Measurements from ENCODE around the gene TGFBI.
"Not testable (repeated sequence)": the region's sequence is repeated elsewhere in the genome, so short reads cannot be mapped to it uniquely, and the experiment has no call there.

The TGFBI gene

DNA sequence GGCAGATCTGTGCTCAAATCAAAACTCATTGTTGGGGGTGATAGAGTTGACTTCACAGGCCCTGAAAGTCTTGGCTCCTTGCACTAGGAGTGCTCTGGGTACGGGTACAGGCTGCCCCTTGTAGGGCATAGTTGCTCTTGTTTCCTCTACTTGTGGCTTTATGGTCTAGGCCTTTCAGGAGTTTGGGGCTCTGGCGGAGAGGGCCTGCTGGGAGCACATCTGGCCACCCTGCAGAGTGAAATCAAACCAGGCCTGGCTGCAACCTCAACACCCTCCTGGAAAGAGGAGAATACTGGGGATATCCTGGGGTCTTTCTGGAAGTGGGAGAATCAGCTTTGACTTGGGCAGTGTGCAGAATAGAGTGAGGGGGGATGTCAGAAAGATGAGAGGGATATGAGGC is 1.5 kb downstream of the TGFBI start:
- DNase-seq = no peak

DNA sequence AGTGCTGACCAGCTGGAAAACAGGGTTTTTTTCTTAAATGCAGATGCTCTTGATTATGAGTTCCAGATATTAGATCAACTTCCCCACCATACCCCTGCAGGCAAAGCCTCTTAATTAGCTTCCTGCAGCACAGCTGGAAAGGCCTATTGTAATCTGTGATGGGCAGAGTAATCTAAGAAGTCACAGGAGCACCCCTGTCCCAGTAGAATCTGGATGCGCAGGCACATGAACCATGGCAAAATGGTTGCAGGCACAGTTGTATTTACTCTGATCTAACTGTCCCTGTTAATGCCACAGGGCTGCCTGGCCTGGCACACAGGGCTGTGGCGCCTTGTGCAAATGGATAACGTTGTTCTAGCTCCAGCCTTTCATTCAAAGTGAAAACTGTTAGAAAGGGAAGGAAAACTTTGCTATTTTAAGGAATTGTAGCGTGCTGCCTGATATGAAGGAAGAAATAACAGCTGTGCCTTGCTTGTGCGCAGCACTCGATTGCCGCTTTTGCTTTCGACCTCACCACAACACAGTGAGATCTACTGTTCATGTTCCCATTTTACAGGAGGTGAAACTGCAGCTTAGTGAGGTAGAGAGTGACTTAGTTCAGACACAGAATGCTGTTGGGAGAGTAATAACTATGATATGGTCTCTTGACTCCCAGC is 2.3 kb downstream of the TGFBI start:
- DNase-seq = no peak

DNA sequence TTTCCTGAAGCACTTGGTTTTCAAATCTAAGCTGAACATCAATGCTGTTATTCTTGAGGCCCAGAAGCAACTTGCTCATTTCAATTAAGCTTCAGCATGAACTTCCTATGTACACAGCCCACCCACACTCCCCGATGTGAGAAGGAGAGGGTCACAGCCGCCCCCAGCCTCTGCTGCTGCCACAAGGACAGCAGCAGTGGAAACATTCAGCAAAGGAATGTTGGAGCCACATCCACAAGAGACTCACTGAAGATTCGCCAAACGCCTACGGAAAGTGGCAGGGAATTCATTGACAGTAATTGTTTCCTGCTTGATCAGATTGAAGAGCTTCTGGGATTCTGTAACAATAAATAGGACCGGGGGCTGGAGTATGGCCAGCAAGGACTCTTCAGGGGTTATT is 2.9 kb downstream of the TGFBI start:
- no peak for DNase-seq

DNA sequence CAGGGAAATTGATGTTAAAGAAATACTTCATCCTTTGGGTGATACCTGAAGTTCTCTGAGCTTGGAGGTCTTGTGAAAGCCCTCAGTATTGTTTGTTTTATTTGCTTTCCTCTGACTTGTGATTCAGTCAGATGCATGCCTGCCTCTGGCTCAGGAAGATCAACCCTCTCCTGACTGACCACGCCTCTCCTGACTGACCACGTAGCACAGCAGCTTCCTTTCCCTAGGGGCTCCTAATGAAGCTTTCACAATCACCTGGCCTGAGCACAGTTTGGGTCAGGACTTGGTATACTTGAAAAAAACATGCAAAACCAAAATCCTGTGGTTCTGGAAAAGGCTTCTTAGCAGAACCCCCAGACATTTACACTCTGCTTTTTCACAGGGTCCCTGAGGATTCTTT is 3.8 kb downstream of the TGFBI start:
- no peak for DNase-seq

DNA sequence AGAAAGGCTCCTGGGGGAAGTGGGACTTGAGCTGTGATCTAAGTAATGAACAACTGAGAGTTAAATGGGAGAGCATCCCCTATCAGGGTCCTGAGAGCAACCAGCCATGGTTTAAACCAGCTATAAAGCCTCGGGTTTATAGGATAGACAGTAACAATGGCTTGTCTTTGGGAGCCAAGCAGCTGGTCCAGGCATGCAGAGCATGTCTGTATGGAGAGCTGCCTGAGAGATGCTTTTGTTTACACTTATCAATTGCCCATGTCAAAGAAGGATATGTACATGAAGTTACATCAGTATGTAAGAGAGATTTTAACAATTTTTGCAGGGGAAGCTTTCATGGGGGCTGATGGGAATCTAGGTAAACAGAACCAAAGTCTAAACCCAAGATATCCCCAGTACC is 4.4 kb downstream of the TGFBI start:
- no peak for DNase-seq

DNA sequence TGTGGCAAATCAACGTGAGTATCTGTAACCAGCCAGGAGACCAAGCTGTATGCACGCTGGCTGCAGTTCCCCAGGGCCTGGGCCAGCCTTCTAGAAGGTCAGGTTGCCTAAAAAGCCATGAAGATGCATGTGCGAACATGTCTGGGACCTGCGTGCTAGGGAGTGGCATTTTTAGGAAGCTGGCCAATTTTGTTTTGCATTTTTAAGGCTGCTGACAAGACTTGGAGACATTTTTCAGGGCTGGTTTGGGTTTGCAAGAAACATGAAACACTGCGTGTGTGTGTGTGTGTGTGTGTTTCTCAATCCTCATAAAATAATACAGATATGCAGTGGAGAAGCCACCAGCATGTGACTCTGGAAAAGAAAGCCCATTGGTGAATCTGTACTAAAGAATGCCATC is 5.1 kb downstream of the TGFBI start:
- DNase-seq = no peak

DNA sequence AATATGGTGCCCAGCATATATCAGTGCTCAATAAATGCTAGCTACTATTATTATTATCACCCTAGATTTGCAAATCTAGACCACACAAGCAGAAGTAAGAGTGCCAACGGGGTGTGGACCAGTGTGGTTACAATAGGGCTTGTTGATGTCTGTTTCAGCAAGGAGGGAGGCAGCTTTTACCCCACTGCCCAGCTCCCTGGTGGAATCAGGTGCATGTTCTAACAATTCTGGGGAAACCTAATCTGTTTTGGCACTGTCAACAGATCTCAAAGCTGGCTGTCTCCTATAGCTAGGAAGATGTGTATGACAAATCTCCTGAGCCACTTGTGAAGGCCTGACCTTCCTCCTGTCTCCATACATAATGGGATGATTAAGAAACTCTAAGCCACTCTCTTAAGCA is 5.7 kb downstream of the TGFBI start:
- DNase-seq = no peak

DNA sequence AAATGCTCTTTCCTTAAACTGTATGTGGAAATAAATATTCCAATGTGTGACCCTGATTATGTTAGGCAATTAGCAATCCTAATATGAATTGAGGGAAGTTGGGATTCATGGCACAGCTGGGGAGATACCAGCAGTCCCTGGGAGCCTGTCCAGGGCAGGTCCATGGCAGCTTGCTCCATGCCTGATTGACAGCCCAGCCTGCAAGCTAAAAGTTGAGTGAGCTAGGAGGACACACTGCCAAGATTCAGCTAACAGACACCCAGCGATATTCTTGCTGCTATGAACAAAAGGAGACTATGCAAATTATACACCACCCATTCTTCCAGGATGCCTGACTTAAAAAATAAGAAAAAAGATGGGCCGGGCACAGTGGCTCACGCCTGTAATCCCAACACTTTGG is 6.2 kb downstream of the TGFBI start:
- no peak for DNase-seq

DNA sequence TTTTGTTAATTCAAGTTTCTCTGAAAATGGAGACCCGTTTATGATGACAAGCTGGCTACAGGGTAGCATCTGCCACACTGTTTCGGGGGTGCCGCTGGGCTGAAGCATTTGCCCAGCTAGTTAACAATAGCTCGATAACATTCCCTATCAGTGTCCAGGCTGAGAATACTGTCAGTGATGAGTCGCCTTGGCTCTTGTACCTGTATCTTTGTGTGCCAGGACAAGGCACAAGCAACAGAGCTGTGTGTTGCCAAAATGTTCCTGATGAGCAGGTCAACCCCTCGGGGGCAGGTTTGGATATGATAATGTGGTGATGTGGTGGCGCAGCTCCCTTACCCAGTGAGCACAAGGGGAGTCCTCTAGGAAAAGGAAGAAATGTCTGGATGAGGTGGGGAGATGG is 7.0 kb downstream of the TGFBI start:
- DNase-seq = no peak

DNA sequence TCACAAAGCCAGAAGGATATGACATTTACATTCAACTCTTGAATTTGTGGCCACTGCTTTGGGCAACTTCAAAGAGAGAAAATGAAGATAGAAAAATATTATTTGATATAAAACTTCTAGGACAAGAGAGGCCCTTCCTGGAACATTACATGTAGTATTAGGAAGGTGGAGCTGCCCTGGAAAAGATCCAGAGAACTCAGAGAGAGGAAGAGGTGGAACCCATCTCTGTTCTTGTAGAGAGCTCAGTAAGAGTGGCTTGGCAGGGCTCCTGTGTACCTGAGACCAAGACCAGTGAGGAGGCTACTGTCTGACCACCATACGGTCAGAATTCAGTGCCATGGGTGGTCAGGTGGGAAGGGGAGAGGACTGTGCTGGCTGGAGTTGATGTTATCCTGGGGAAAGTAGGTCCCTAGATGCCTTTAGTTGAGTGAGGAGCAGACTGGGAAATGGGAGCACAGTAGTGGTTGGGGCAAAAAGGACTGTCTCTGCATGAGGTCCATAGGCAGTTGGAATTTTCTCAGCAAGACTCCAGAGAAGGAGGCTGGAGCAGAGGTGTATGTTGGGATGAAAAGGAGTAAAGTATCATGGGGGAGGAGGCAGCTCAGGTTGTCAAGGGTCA is 7.6 kb downstream of the TGFBI start:
- no peak for DNase-seq

DNA sequence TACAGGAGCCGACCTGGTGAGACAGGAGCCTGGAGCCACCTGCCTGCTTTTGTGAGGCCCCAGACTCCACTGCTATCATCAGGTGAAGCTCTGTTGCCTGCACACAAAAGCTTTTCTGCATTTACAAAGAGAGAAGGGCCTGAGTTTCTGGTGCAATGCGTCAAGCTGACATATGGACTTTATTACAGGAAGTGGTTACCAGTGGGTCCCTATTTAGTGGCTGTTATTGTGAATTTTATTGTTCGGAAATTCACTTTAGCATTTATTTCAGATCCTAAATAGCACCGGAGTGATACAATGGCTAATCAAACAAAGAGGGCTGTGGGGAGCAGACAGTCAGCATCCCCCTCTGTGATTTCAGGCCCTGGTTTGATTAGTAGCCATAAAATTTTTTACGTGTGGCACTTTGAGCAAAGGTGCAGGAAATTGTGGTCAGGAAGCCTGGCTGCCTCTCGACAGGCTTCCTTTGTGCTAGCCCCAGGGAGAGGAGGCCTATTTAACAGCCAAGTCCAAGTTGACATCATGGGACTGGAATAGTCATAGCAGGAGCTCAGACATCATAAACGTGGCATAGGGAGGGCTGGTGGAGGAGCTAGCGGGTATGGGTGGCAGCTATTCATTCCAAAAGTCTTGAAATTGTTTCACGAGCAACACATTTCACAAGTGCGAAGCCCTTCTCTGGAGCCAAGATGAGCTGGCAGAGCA is 8.4 kb downstream of the TGFBI start:
- no peak for DNase-seq

DNA sequence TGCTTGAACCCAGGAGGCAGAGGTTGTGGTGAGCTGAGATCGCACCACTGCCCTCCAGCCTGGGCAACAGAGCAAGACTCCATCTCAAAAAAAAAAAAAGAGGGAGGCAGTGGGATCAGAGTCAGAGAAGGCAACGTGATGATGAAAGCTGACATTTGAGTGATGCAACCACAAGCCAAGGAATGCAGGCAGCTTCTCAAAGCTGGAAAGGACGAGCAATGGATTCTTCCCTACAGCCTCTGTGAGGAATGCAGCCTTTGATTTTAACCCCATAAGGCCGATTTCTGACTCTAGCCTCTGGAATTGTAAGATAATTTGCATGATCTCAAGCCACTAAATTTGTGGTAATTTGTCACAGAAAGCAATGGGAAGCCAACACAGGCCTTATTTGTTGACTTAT is 9.8 kb downstream of the TGFBI start:
- DNase-seq = no peak

DNA sequence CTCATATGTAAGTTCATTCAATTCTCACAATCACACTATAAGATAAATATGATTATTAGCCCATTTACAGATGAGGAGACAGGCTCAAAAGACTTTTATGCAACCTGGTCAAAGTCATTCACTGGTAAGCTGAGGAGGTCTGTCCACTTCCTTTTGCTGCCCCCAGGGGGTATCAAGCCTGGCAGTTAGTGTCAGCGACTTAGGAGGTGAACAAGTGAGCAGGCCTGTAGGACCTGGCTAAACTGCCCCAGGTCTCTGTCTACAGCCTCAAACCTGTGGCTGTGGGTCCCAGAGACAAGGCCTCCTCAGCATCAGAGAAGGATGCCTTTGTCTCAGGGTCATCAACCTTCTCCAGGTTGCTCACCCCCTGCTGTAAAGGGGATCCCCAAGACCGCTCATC is 10.4 kb downstream of the TGFBI start:
- no peak for DNase-seq

DNA sequence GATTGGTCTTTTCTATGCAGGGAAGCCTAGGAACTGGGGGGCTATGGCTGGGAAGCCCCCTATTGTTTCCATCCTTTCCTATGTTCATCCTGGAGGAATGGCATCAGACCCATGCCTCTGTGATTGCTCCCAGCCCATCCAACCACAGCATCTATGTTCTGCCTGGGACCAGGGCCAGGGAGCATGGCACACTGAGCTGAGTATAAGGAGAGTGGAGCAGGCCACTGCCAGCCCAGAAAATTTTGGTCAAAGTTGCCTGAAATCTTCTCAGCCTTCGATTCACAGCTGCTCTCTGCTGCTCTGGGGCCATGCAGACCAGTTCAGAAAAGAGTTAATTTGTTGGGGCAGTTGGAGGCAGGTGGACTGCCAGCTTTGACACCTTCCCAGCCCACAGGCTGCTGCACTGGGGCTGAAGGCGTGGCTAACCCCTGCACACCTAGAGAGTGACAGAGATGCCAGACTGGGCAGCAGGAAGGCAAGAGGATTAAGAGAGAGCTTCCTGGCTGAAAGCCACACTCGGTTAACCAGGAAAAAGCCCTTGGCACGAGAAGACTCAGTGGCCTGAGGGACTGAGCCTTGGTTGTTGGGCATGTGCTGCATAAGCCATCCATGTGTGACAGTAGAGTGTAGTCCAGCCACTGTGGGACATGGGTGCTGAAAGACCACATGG is 12.1 kb downstream of the TGFBI start:
- DNase-seq = no peak

DNA sequence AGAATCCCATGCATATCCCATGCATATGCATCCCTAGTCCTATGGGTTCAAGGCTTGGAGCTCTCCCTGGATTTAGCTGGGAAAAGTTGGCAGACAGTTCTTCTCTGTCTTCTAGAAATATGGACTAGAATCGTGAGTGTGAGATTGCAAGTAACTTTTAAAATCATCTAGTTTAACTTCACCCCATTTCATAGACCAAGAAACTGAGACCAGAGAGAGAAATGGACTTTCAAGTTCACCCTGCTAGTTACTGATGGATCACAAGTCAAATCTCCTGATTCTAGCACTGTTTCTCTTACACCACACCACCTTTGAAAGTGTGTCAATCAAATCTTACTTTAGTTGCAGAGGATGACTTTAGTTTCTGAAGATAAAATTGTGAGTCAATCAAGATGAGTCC is 13.4 kb downstream of the TGFBI start:
- DNase-seq = no peak

DNA sequence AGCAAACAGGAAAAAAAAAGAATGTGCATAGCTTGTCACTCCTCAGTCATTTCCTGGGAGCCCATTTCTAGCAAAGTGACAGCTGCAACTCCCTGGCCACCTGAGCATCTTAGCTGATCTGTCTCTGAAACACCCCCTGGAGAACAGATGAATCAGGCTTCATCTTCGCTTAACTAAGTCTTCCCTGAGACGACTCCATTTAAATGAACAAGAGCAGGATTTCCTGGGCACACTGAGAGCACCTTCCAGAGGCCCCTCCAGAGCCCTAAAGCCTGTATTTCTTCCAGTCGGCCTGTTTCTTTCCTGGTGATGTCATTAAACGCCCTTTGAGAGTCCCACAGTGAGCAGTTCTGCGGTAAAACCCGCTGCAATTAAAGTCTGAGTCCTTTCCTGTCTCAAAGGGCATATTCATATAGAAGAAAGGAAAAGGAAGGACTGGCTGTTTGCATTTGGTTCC is 13.9 kb downstream of the TGFBI start:
- DNase-seq = no peak

DNA sequence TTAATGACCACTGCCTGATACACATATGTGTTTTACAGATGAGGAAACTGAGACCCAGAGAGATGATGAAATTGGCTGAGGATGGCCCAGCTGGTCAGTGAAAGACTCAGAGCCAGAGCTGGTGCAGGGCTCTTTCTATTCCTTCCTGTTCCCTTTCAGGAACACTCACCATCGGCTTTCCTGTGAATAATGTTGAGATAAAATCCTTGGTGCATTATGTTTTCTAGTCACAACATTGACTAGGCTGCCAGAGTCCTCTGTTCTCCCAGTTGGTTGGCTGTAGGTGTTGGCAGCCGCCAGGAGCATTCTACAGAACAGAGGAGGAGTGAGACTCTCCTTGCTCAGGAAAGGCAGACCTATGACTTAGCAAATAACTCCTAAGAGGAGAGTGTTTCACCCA is 14.8 kb downstream of the TGFBI start:
- no peak for DNase-seq

DNA sequence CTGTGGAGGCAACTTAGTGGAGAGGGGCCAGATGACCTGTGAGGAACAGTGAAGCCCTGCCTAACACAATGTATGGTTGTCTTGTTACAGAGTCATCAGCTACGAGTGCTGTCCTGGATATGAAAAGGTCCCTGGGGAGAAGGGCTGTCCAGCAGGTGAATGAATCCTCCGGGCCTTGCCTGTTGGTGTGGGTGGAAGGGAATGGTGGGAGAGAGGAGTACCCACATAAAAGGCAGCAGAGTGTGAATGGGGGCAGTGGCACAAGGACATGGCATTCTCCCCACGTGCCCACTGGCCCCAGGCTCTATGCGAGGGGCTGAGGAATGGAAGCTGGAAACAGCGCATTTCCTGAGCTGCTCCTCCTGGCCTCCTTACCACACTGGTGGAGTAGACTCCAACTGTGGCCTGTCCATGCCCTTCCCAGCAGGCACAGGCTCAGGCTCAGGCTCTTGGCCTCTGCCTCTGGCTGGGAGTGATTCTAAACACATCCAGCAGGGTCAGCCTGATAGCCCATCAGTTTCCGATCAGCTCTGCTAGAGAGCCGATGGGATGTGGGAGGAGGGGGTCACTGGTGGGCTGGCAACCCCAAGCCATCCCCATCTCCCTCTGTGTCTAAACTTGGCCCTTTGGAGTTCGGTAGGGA is 15.3 kb downstream of the TGFBI start:
- DNase-seq = no peak

DNA sequence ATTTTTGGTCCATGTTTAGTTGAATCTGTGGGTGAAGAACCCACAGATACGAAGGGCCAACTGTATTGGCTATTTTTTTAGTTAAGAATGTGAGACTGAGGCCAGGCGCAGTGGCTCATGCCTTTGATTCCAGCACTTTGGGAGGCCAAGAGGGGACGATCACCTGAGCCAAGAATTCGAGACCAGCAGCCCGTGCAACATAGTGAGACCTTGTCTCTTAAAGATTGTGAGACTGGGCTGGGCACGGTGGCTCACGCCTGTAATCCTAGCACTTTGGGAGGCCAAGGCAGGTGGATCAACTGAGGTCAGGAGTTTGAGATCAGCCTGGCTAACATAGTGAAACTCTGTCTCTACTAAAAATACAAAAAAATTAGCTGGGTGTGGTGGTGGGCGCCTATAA is 16.2 kb downstream of the TGFBI start:
- not testable (repeated sequence) for DNase-seq

DNA sequence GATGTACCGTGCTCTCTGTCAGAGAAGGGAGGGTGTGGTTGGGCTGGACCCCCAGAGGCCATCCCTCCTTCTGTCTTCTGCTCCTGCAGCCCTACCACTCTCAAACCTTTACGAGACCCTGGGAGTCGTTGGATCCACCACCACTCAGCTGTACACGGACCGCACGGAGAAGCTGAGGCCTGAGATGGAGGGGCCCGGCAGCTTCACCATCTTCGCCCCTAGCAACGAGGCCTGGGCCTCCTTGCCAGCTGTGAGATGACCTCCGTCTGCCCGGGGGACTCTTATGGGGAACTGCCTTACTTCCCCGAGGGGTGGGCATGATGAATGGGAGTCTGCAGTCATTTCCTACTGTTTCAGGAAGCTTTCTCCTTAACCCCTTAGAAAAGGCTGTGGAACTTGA is 17.5 kb downstream of the TGFBI start:
- DNase-seq = no peak

DNA sequence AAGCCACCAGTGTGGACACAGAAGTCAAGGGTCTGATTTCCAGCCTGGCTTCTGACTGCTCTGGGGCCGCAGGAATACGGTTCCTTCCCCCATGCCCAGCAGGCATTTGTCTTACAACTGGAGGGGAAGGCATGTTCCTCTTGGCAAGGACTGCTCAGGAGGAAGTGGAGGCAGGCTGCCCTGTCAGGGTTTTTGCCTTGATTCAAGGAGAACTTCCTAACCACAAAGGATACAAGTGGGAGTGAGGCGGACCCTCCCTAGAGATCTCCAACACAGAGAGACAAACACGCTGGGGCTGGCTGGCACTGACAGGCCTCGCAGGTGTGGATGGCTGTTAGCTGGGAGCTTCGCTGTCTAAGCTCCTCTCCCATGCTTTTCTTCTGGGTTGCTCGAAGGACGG is 19.1 kb downstream of the TGFBI start:
- no peak for DNase-seq

DNA sequence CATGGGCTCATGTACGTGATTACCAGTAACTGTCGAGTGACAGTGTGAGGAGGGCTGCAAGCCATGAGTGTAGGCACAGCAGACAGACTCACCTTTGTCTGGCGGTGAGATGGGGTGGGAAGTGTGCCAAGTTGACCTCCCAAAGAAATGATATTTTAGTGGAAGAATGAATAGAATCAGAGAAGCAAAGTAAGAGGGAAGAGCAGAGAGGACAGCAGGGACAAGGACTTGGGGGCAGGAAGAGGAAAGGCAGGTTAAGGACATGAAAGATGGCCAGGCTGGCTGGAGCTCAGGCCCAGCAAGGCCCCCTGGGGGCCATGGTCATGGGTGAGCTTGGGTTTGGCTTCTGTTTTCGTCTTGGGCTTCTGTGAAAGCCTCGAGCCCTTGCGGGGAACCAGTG is 20.2 kb downstream of the TGFBI start:
- DNase-seq = no peak

DNA sequence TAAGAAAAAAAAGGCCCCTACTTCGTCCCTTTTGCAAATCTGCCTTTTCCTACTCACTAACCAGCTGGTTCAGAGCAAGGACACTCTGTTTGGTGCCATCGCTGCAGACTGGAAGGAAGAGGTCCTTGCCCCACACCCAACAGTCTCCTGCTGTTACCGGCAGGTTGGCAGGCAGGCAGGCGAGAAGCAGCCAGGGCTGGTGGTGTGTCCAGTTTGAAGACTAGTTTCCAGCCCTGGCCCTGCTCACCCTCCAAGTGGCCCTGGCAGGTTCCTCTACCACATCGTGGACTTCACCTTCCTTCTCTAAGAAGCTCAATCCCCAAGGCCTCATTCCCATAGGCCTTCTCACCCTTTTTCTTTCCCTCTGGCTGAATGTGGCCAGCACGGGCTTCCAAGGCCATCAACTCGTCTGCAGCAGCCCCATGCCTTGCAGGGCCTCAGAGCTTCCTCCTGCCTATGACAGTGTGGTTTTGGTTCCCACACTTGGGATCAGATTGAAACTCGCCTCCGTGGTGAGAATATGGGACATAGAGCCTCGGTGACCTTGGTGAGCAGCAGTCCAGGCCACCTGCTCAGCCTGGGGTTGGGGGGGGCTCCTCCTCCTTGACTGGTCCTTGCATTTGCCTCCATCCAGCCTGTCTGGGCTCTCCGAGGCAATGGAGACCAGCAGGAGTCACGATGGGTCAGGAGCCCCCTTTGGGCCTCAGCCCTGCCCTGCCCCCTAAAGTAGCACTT is 22.9 kb downstream of the TGFBI start:
- DNase-seq = no peak
